Right cardiac atrium (tissue), 5 donors: ENCODE data around the gene DNAH17. TPM values are rescaled to one million over a fixed set of nuclear protein-coding genes. Genes with fewer than 3 reads are reported as not detected.

Experiments used
- ATAC-seq, 2 donors: fragments of 200-7000 bp; cut with Tn5 transposase; one replicate each; pipeline versions ENCODE4 v1.8.0 to v1.9.1; 2020; ENCODE audit warnings: moderate library complexity in 2 of 2, mild to moderate bottlenecking in 1 of 2
- DNase-seq, 3 donors: peaks; one replicate each; pipeline ENCODE4 v3.0.0-alpha.2; 2020
- H3K27ac ChIP-seq: one replicate; pipeline ENCODE4 v1.5.1; 2013; ENCODE audit warnings: mild to moderate bottlenecking, low read length, control low read depth, moderate library complexity
- H3K27me3 ChIP-seq: one replicate; pipeline ENCODE4 v1.6.1; 2013; ENCODE audit not compliant: control insufficient read depth, insufficient read depth
- H3K4me1 ChIP-seq: one replicate; pipeline ENCODE4 v1.6.1; 2013; ENCODE audit warnings: low read length; ENCODE audit not compliant: control insufficient read depth, insufficient read depth
- H3K4me3 ChIP-seq: one replicate; pipeline ENCODE4 v1.5.1; 2013; ENCODE audit warnings: low read length, control low read depth
- H3K9me3 ChIP-seq: one replicate; pipeline ENCODE4 v1.6.1; 2013; ENCODE audit warnings: low read length; ENCODE audit not compliant: control insufficient read depth
- WGBS: extraction: QIAGEN DNeasy Blood & Tissue Kit; methylation state at CpG from one replicate; pipeline ENCODE4 v1.1.7; 2013; 5-methylcytosine and 5-hydroxymethylcytosine counted together
- intact Hi-C, 4 donors: fragments of 100-400 bp; cut with DNase I; formaldehyde crosslinking; loops; one replicate each; pipeline versions ENCODE4 v1.11.0 to v1.14.0; 2022 to 2023
- polyA plus RNA-seq: library from polyadenylated mRNA; stranded (reverse); fragments of 200-250 nt; gene quantifications from one replicate; pipeline ENCODE4 v1.2.3, GENCODE V29; 2013
- total RNA-seq, 4 donors: library from RNA; stranded (reverse); fragmentation: NEBNext Ultra II Directional; extraction: Animal tissue kit (Norgen Biotek cat#: 25700); gene quantifications; one replicate each; pipeline ENCODE4 v1.2.1, GENCODE V29; 2021
- donor health status: healthy with polysubstance abuse.
- donor health status: DM: no; HTN: yes; CAD: no.
- donor health status: DM: no; HTN: no; CAD: no.
- donor health status: DM: no; HTN: yes; CAD: no; lungs with severe emphysema.
- donor health status: DM: yes; HTN: yes; CAD: no.

DNAH17 gene
- total and polyA plus RNA-seq, 5 donors, result 0.06 to 0.28 (median 0.19) TPM; not detected in 1

DNA sequence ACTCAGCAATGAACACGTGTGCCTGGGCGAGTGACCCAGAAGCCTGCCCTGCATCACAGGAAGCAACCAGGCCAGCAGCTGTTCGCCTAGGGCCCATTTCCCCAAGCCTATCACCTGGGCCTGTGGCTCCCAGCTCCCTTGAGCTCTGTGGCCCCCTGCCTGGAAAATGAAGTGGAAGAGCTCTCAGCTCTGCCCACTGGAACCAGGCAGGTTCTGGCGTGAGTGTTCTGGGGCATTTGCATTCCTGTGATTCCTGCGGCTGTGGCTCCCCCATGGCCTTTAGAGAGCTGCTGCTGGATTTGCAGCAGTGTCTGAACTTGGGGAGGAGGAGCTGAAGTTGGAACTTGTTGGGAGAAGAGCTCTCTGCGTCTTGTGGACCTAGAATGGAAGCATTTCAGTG is 175.9 kb downstream of the DNAH17 start:
- no peaks in the 10 kb centered on the region for H3K9me3 ChIP-seq
- H3K27me3 ChIP-seq, result no peaks in the 10 kb centered on the region
- peaks cover 17% of the 10 kb centered on the region for H3K4me1 ChIP-seq
- DNase-seq (peak in 2 of 3 donors; percentile 26 to 29), ATAC-seq (no peak)
- WGBS, result 63% methylated on average over 6 of the region's 6 CpGs
- H3K4me3 ChIP-seq, result no peak overlapping the region
- intact Hi-C loops, result no loop called here
- H3K27ac ChIP-seq, result no peak overlapping the region

DNA sequence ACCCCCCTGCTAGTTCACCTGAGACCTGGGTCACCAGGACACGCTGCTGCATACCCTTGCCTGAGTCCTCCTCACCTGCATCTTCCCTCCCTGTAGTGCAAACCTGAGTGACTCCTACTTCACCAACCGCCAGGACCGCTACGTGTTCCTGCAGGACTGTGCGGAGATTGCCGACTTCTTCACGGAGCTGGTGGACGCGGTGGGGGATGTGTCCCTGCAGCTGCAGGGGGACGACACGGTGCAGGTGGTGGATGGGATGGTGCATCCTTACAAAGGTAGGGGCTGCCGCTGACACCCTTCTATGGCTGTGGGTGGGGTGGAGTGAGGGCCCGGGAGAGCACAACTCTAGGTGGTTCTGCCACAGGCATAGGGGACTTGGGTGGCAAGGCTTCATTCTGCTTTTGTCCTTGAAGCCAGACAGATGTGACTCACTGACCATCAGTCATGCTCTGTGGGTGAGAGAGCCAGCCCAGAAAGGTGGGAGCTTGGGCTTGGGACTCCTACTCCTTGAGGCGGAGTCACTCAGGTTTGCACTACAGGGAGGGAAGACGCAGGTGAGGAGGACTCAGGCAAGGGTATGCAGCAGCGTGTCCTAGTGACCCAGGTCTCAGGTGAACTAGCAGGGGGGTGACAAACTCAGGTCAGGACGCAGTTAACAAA is 176.5 kb downstream of the DNAH17 start:
- DNase-seq, result peak in 2 of 3 donors; percentile 20
- 89% methylated on average over 17 of the region's 17 CpGs for WGBS
- no peak for ATAC-seq

DNA sequence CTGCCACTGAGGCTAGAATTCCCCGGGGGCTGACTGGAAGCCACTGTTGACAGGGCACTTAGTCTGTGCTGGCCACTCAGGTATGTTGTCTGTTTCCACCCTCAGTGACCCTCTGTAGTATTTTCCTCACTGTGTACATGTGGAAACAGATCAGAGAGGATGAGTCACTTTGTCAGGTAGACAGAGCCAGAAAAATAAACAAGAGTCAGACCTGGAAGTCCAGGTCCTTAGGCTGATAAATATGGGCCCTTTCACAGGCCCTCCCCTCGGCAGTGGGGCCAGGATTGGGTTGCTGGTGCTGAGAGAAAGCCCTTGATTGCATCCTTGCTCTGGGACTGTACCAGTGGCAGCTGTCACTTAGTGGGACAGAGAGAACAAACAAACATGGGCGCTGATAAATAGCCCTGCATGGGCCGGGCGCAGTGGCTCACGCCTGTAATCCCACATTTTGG is 177.5 kb downstream of the DNAH17 start:
- WGBS, result 79% methylated on average over 6 of the region's 6 CpGs
- H3K4me1 ChIP-seq, result peaks cover 22% of the 10 kb centered on the region
- no peak overlapping the region for H3K4me3 ChIP-seq
- intact Hi-C loops, result no loop called here
- H3K27me3 ChIP-seq, result no peaks in the 10 kb centered on the region
- ATAC-seq (no peak), DNase-seq (peak in 1 of 3 donors; percentile 11)
- H3K9me3 ChIP-seq, result no peaks in the 10 kb centered on the region
- H3K27ac ChIP-seq, result no peak overlapping the region

More for the DNA sequence above, 176.5 kb downstream of the DNAH17 start:
- Histone ChIP-seq H3K27ac (no peak overlapping the region), H3K27me3 (no peaks in the 10 kb centered on the region), H3K9me3 (no peaks in the 10 kb centered on the region), H3K4me3 (no peak overlapping the region), H3K4me1 (peaks cover 18% of the 10 kb centered on the region)
- intact Hi-C loops, result no loop called here

DNA sequence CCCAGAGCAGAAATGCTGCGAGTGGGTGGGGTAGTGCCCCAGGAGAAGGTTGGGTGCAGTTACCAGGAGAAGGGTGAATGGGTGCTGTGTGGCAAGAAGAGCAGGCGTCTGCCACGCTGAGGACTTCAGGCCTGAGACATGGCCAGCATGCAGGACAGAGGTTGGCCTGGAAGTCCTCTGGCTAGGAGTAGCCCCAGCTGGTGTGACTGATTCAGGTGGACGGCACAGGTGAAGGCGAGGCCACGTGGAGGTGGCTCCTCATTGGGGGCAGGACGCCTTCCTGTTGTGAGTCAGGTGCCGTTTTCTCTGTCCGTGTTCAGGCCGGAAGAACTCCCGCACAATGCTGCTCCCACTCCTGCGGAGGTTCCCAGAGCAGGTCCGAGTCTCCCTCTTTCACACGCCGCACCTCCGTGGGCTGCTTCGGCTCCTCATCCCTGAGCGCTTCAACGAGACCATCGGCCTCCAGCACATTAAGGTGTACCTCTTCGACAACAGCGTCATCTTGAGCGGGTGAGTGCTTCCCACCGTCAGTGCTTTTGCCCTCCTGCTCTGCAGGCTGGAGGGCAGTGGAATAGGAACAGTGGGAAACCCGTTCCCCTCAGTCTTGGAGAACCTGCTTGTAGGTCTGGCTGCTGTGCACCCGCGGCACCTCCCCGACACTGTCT is 178.0 kb downstream of the DNAH17 start:
- peak in 1 of 3 donors; percentile 37 for DNase-seq
- H3K27ac ChIP-seq, result no peak overlapping the region
- 86% methylated on average over 28 of the region's 28 CpGs for WGBS

DNA sequence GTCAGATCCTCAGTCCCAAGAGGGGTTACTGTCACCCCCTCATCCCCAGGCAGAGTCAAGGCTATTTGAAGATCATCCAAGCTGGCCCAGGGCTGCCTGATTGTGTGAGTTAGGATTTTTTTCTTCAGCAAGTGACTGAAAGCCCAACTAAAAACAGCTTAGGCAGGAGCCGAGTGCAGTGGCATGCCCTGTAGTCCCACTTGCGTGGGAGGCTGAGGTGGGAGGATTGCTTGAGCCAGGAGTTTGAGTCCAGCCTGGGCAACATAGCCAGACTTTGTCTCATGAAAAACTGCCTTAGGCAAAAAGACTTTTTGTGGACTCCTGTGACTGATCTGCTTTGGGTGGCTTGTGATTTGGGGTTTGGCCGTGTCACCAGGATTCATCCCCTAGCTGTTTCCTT is 178.8 kb downstream of the DNAH17 start:
- Histone ChIP-seq H3K27me3 (no peaks in the 10 kb centered on the region), H3K4me1 (peaks cover 22% of the 10 kb centered on the region), H3K4me3 (no peak overlapping the region), H3K9me3 (no peaks in the 10 kb centered on the region), H3K27ac (peak overlapping the region; percentile 78)
- 65% methylated on average over 3 of the region's 3 CpGs for WGBS
- ATAC-seq (no peak), DNase-seq (peak in 2 of 3 donors; percentile 18 to 25)
- intact Hi-C loops, result no loop called here

More for the DNA sequence above, 178.0 kb downstream of the DNAH17 start:
- intact Hi-C loops, result no loop called here
- Histone ChIP-seq H3K27me3 (no peaks in the 10 kb centered on the region), H3K4me1 (peaks cover 22% of the 10 kb centered on the region), H3K9me3 (no peaks in the 10 kb centered on the region), H3K4me3 (no peak overlapping the region)
- no peak for ATAC-seq

DNA sequence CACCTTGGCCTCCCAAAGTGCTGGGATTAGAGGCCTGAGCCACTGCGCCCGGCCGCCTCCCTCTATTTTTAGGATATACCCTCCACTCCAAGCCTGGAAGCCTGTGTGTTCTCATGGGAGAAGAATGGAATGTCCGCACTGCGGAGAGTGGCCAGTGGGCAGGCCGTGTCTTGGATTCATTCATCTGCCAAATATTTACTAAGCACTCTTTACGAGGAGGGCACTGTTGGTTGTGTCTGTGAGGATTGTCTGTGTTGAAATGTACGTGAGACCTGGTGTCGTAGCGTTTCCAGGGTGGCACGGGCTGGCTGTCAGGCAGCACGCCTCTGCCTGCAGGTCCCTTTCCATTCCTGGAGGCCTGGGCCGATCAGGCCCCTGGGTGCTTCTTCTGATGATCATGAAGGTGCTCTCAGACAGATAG is 179.5 kb downstream of the DNAH17 start:
- H3K27ac ChIP-seq, result peak overlapping the region; percentile 78
- intact Hi-C loops, result no loop called here
- peaks cover 22% of the 10 kb centered on the region for H3K4me1 ChIP-seq
- WGBS, result 30% methylated on average over 13 of the region's 13 CpGs
- no peaks in the 10 kb centered on the region for H3K27me3 ChIP-seq
- DNase-seq (peak; percentile 53 to 80 (median 76)), ATAC-seq (peak; percentile 86 to 89)
- H3K9me3 ChIP-seq, result no peaks in the 10 kb centered on the region
- no peak overlapping the region for H3K4me3 ChIP-seq

DNA sequence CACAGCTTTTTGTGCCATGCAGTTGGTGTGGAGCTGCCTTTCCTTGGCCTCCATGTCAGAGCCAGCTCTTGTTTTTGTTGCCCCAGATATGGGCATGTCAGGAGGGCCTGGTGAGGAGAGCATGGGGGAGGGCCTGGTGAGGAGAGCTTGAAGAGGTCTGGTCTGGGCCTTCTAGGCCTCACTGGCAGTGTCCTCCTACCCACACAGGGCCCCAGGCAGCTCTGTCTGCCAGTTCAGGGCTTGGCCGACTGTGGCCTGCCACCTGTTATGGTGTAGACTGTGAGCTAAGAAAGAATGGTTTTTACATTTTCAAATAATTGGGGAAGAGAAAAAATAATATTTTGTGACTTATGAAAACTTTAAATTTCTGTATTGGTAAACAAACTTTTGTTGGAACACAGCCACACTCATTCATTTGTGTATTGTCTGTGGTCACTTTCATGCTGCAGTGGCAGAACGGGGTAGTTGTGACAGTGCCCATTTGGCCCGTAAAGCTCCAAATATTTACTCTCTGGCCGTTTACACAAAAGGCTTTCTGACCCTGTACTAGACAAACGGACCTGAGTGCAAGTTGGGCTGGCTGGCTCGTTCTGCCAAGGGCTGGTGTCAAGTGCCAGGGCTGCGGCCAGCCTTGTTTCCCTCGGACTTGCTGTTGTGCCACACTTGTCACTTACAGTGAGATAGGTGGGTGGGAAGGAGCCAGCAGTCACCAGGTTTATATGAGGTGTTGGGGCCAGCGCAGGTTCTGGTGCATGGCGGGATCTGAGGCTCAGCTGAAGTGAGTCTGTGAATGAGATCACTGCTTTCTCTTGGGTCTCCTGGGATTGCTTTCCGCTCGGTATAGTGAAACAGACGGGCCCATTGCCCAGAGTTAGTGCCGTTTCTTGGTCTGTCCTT is 180.5 kb downstream of the DNAH17 start:
- Histone ChIP-seq H3K27ac (peak overlapping the region; percentile 78), H3K4me1 (peaks cover 24% of the 10 kb centered on the region), H3K4me3 (no peak overlapping the region), H3K9me3 (no peaks in the 10 kb centered on the region), H3K27me3 (no peaks in the 10 kb centered on the region)
- ATAC-seq, result peak; percentile 58 to 66
- intact Hi-C loops, result no loop called here
- peak; percentile 67 to 81 (median 73) for DNase-seq
- 38% methylated on average over 14 of the region's 14 CpGs for WGBS

DNA sequence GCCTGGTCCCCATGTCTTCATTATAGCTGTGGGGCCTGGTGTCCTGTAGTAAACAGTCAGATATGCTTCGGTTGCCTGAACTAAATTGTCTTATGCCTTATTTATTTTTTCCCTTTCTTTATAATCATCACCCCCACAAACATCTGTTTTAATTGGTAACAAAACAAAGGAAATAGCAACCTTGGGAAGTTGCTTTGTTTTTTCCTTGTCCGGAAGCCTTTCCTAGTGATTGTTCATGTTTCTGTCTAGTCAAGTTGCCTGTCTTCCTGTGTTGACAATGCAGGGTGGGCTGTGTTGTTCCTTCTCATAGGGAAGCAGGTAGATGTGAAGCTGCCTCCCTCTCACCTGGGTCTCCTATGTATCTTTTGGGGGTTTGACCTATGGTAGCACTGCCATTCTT is 182.0 kb downstream of the DNAH17 start:
- Histone ChIP-seq H3K27ac (no peak overlapping the region), H3K9me3 (no peaks in the 10 kb centered on the region), H3K27me3 (no peaks in the 10 kb centered on the region), H3K4me1 (peaks cover 28% of the 10 kb centered on the region), H3K4me3 (no peak overlapping the region)
- DNase-seq, result no peak
- intact Hi-C loops, result no loop called here
- 79% methylated on average over 2 of the region's 2 CpGs for WGBS
- no peak for ATAC-seq

DNA sequence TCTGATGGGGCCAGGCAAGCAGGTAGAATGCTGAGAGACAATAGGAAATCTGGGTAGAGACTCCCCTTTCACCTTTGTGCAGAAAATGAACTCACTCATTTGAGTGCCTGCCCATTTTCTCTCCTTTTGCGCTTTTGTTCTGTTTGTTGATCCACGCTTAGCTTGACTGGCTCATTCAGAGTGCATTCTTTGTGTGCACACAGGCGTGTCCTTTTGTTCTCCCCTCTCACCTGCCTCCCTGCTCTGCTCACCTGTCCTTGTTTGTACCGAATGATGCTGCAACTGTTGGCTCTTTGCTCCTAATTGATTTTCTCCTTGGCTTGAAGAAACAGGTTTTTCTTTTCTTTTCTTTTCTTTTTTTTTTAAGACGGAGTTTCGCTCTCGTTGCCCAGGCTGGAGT is 183.0 kb downstream of the DNAH17 start:
- H3K4me3 ChIP-seq, result no peak overlapping the region
- H3K27ac ChIP-seq, result no peak overlapping the region
- DNase-seq (no peak), ATAC-seq (no peak)
- 92% methylated on average over 7 of the region's 7 CpGs for WGBS
- H3K4me1 ChIP-seq, result peaks cover 30% of the 10 kb centered on the region
- intact Hi-C loops, result no loop called here
- no peaks in the 10 kb centered on the region for H3K9me3 ChIP-seq
- no peaks in the 10 kb centered on the region for H3K27me3 ChIP-seq

DNA sequence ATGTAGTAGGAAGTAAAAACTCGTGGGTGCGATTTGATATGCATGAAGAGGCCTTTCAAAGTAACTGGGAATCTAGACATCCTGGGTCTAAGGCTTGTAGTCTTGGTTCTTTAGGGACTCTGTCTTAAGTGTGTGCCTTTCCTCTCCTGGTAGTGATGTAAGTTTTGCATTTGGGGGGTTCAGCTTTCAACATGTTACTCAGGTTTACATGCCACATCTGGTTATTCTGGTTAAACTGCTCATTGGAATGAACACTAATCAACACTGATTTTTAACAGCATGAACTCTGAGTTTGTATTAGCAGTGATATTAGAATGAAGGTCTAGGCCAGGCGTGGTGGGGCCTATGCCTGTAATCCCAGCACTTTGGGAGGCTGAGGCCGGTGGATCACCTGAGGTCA is 183.6 kb downstream of the DNAH17 start:
- ATAC-seq (no peak), DNase-seq (no peak)
- H3K27me3 ChIP-seq, result no peaks in the 10 kb centered on the region
- H3K4me3 ChIP-seq, result no peak overlapping the region
- no peaks in the 10 kb centered on the region for H3K9me3 ChIP-seq
- 93% methylated on average over 4 of the region's 4 CpGs for WGBS
- intact Hi-C loops, result no loop called here
- peaks cover 28% of the 10 kb centered on the region for H3K4me1 ChIP-seq
- no peak overlapping the region for H3K27ac ChIP-seq

DNA sequence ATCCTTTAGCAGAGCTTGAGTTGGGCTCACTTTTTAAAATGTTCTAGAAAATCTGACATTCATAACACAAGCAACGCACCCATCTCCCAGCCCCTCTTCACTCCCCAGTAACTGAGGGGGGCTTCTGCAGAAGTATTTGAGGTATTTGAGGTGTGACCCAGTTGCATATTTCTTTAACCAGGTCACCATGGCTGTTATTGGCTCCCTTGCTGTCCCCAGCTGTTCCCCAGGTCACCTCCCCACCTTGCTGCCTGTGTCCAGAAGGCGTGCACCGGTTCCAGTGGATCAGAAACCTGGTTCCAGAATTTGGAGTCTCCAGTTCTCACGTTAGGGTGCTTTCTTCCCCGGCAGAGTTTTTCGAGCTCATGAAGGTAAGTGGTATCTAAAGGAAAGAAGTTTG is 184.9 kb downstream of the DNAH17 start:
- Histone ChIP-seq H3K4me1 (peaks cover 23% of the 10 kb centered on the region), H3K9me3 (no peaks in the 10 kb centered on the region), H3K4me3 (no peak overlapping the region), H3K27ac (no peak overlapping the region), H3K27me3 (no peaks in the 10 kb centered on the region)
- ATAC-seq (no peak), DNase-seq (no peak)
- intact Hi-C loops, result no loop called here
- 97% methylated on average over 6 of the region's 6 CpGs for WGBS
